Gastroesophageal sphincter (tissue), 3 donors: ENCODE data around the gene ASIC1.

ENCODE experiments used
- POLR2A ChIP-seq, 2 donors: fragments of 450-650 bp; IDR thresholded peaks; one replicate each; pipeline ENCODE4 v1.6.1; 2017; ENCODE audit warnings: antibody characterized with exemption in 2 of 2, mild to moderate bottlenecking in 2 of 2, moderate library complexity in 1 of 2
- POLR2AphosphoS5 ChIP-seq: sonication (generic); formaldehyde crosslinking; IDR thresholded peaks from one replicate; pipeline ENCODE4 v1.6.1; 2017; ENCODE audit warnings: antibody characterized with exemption
- TF ChIP-seq, protein P1 (sequence below), 4 experiments: fragments of 200-600 bp in 2 of 4; fragments of 450-650 bp in 2 of 4; sonication (generic) in 1 of 4; IDR thresholded peaks; one replicate each; pipeline ENCODE4 v1.5.1; 2017 to 2019; ENCODE audit warnings: antibody characterized with exemption in 4 of 4, mild to moderate bottlenecking in 2 of 4, moderate library complexity in 2 of 4

DNA sequence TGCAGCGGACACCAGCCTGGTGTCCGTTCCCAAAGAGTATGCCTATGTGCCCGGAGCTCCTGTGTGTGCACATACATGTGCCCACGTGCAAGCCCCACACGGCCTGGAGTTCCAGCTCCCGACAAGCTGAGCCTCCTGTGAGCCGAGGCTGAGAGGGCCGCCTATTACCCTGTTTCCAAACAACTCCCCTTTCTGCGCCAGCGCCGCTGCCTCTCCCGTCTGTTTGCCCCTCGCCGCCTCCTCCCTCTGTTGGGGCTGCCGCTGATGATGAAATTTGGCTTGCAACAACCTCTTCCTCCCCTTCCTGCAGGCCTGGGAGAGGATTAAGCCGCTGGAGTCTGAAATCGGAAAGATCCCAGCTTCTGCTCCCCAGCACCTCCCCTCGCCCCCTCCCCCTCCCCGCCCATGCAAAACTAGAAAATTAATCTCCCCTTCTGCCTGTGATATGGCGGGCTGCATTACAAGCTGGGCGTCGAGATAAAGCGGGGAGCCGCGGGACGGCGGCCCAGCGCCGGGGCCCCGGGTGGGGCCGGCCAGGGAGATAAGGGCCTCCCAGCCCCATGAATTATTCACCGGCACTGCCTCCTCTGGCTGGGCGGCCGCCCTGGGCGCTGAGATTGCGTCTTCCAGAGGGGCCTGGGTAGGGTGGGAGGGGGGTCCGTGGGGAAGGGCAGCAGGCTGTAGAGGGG is 6.8 kb upstream of the ASIC1 start:
- TF ChIP-seq, protein P1, sequence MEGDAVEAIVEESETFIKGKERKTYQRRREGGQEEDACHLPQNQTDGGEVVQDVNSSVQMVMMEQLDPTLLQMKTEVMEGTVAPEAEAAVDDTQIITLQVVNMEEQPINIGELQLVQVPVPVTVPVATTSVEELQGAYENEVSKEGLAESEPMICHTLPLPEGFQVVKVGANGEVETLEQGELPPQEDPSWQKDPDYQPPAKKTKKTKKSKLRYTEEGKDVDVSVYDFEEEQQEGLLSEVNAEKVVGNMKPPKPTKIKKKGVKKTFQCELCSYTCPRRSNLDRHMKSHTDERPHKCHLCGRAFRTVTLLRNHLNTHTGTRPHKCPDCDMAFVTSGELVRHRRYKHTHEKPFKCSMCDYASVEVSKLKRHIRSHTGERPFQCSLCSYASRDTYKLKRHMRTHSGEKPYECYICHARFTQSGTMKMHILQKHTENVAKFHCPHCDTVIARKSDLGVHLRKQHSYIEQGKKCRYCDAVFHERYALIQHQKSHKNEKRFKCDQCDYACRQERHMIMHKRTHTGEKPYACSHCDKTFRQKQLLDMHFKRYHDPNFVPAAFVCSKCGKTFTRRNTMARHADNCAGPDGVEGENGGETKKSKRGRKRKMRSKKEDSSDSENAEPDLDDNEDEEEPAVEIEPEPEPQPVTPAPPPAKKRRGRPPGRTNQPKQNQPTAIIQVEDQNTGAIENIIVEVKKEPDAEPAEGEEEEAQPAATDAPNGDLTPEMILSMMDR (IDR thresholded peaks at IDR 0.05) = no peak
- TF ChIP-seq POLR2AphosphoS5 = peak; percentile 6
- TF ChIP-seq POLR2A (IDR thresholded peaks at IDR 0.05) = no peak
